Upper lobe of right lung (tissue), 1 donor: ENCODE data around the gene CD276. TPM values are rescaled to one million over a fixed set of nuclear protein-coding genes. Genes with fewer than 3 reads are reported as not detected.
A peak's percentile ranks its signal among the peaks of the same experiment; 100 is the strongest.

Experiments used
- ATAC-seq: fragments of 200-7000 bp; cut with Tn5 transposase; one replicate; pipeline ENCODE4 v1.9.1; 2020; ENCODE audit warnings: mild to moderate bottlenecking, moderate library complexity
- DNase-seq: peaks from one replicate; pipeline ENCODE4 v3.0.0-alpha.2; 2020
- H3K27ac ChIP-seq: fragments of 200-600 bp; one replicate; pipeline ENCODE4 v1.8.0; 2022
- H3K27me3 ChIP-seq: fragments of 200-600 bp; one replicate; pipeline ENCODE4 v1.8.0; 2022; ENCODE audit warnings: mild to moderate bottlenecking
- H3K36me3 ChIP-seq: fragments of 200-600 bp; one replicate; pipeline ENCODE4 v1.8.0; 2022
- H3K4me1 ChIP-seq: fragments of 200-600 bp; one replicate; pipeline ENCODE4 v1.8.0; 2022
- H3K4me3 ChIP-seq: fragments of 200-600 bp; one replicate; pipeline ENCODE4 v1.8.0; 2022; ENCODE audit warnings: mild to moderate bottlenecking
- H3K9me3 ChIP-seq: fragments of 200-600 bp; one replicate; pipeline ENCODE4 v1.8.0; 2022
- intact Hi-C: fragments of 100-400 bp; cut with DNase I; formaldehyde crosslinking; loops from one replicate; pipeline ENCODE4 v1.11.0; 2022
- total RNA-seq: library from RNA; stranded (reverse); fragmentation: NEBNext Ultra II Directional; extraction: Animal tissue kit (Norgen Biotek cat#: 25700); gene quantifications from one replicate; pipeline ENCODE4 v1.2.1, GENCODE V29; 2021
- TF ChIP-seq, protein P1 (sequence below): fragments of 200-600 bp; IDR thresholded peaks from one replicate; pipeline ENCODE4 v1.8.0; 2022; ENCODE audit warnings: antibody characterized with exemption
- donor health status: DM: no; HTN: yes; CAD: no; lungs with severe emphysema.

CD276 gene
- total RNA-seq, 1 donor from 2014 or later = 60.8 TPM

GRCh38 chr15:73748730-73749129, 64.5 kb downstream of the CD276 start:
- Histone ChIP-seq H3K27me3 (peaks cover 16% of the 10 kb centered on the region), H3K4me3 (no peak overlapping the region), H3K36me3 (no peaks in the 10 kb centered on the region), H3K4me1 (peaks cover 4% of the 10 kb centered on the region), H3K27ac (no peak overlapping the region), H3K9me3 (no peaks in the 10 kb centered on the region)
- no peak for ATAC-seq
- no peak for DNase-seq
- intact Hi-C loops = no loop called here
- TF ChIP-seq, protein P1, sequence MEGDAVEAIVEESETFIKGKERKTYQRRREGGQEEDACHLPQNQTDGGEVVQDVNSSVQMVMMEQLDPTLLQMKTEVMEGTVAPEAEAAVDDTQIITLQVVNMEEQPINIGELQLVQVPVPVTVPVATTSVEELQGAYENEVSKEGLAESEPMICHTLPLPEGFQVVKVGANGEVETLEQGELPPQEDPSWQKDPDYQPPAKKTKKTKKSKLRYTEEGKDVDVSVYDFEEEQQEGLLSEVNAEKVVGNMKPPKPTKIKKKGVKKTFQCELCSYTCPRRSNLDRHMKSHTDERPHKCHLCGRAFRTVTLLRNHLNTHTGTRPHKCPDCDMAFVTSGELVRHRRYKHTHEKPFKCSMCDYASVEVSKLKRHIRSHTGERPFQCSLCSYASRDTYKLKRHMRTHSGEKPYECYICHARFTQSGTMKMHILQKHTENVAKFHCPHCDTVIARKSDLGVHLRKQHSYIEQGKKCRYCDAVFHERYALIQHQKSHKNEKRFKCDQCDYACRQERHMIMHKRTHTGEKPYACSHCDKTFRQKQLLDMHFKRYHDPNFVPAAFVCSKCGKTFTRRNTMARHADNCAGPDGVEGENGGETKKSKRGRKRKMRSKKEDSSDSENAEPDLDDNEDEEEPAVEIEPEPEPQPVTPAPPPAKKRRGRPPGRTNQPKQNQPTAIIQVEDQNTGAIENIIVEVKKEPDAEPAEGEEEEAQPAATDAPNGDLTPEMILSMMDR = no peak

DNA sequence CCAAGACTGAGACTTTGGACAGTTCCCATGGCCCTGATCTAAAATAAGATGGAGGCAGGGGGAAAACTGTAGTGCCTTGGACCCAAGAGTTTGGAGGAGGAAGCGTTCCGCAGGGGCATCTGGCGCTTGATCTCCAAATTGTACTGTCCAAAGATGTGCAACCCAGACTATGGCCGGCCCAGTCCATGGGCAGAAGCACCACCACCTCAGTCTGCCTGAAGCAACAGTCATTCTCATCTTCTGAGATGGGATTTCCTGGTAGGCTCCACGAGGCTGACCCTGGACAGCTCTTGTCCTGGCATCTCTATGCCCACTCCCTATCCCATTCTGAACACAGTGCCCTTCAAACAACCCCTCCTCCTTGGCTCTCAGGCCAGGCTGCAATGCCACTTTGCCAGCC, 65.3 kb downstream of the CD276 start:
- peaks cover 4% of the 10 kb centered on the region for H3K4me1 ChIP-seq
- TF ChIP-seq, protein P1 = no peak
- no peak overlapping the region for H3K27ac ChIP-seq
- ATAC-seq (no peak), DNase-seq (no peak)
- no peaks in the 10 kb centered on the region for H3K9me3 ChIP-seq
- intact Hi-C loops = no loop called here
- H3K36me3 ChIP-seq = no peaks in the 10 kb centered on the region
- peaks cover 19% of the 10 kb centered on the region for H3K27me3 ChIP-seq
- no peak overlapping the region for H3K4me3 ChIP-seq

DNA sequence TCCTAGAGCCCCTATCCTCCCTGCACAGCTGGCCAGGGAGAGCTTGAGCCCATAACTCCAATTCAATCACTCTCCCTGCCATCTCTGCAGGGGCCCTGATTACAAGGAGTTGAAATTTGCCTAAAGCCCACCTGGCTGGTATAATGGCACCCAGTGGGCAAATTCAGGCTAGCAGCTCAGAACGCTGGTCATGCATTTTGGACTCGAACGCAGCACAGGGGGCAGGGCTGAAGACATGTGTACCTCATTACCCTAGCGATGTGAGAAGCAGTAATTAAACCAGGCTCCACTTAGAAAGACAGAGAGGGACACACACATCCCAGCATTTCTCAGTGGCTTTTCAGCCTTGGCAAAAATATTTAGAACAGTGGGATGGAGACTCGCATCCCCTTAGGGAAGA, 65.8 kb downstream of the CD276 start:
- TF ChIP-seq, protein P1 = no peak
- Histone ChIP-seq H3K27me3 (peaks cover 21% of the 10 kb centered on the region), H3K36me3 (no peaks in the 10 kb centered on the region), H3K27ac (no peak overlapping the region), H3K9me3 (no peaks in the 10 kb centered on the region), H3K4me3 (no peak overlapping the region), H3K4me1 (peaks cover 4% of the 10 kb centered on the region)
- intact Hi-C loops = no loop called here
- ATAC-seq (no peak), DNase-seq (no peak)

GRCh38 chr15:73750438-73750837, 66.3 kb downstream of the CD276 start:
- H3K4me1 ChIP-seq = peaks cover 4% of the 10 kb centered on the region
- no peak overlapping the region for H3K4me3 ChIP-seq
- H3K36me3 ChIP-seq = no peaks in the 10 kb centered on the region
- ATAC-seq (no peak), DNase-seq (no peak)
- peaks cover 21% of the 10 kb centered on the region for H3K27me3 ChIP-seq
- H3K9me3 ChIP-seq = no peaks in the 10 kb centered on the region
- TF ChIP-seq, protein P1 = no peak
- intact Hi-C loops = no loop called here
- no peak overlapping the region for H3K27ac ChIP-seq

DNA sequence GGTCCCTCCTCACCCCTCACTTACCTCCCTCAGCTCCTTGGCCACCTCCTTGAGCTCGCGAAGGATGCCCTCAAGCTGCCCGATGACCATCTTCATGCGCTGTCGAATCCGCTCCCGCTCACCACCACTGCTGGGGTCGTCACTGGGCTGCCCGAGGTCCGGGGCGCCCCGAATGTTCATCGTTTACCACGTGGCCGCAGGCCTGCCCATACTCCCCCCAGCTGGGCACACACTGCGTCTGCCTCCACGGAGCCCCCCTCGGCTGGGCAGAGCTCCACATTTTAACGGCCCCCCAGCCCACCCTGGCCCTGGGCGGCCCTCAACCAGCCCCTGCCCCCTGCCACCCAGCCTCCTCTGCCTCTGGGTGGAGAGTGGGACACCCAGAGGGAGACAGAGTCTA, 66.8 kb downstream of the CD276 start:
- Histone ChIP-seq H3K4me1 (peaks cover 4% of the 10 kb centered on the region), H3K27me3 (peaks cover 21% of the 10 kb centered on the region), H3K9me3 (no peaks in the 10 kb centered on the region), H3K36me3 (no peaks in the 10 kb centered on the region), H3K4me3 (no peak overlapping the region), H3K27ac (no peak overlapping the region)
- ATAC-seq = no peak
- intact Hi-C loops = no loop called here
- TF ChIP-seq, protein P1 = no peak
- DNase-seq = no peak

- Histone ChIP-seq H3K4me1 (peaks cover 4% of the 10 kb centered on the region), H3K36me3 (no peaks in the 10 kb centered on the region), H3K9me3 (no peaks in the 10 kb centered on the region), H3K4me3 (peak overlapping the region; percentile 46), H3K27me3 (peaks cover 21% of the 10 kb centered on the region), H3K27ac (no peak overlapping the region)
- DNase-seq (no peak), ATAC-seq (no peak)
- TF ChIP-seq, protein P1 = no peak
- intact Hi-C loops = no loop called here
Measured at GRCh38 chr15:73751511-73751898, 67.3 kb downstream of the CD276 start.
